BLaER1 (cell line): ENCODE measurements around the gene SNTA1.

Source experiments
- H3K27ac ChIP-seq: shearing (Covaris generic); formaldehyde crosslinking; 2 replicates; pipeline ENCODE4 v1.8.1; 2022
- H3K27me3 ChIP-seq: shearing (Covaris generic); formaldehyde crosslinking; 2 replicates; pipeline ENCODE4 v1.8.1; 2022
- H3K36me3 ChIP-seq: shearing (Covaris generic); formaldehyde crosslinking; 2 replicates; pipeline ENCODE4 v1.8.1; 2022
- H3K4me1 ChIP-seq: shearing (Covaris generic); formaldehyde crosslinking; 2 replicates; pipeline ENCODE4 v1.8.1; 2022
- H3K4me2 ChIP-seq: shearing (Covaris generic); formaldehyde crosslinking; 2 replicates; pipeline ENCODE4 v1.8.1; 2022
- H3K4me3 ChIP-seq: shearing (Covaris generic); formaldehyde crosslinking; 2 replicates; pipeline ENCODE4 v1.8.1; 2022
- H3K9ac ChIP-seq: shearing (Covaris generic); formaldehyde crosslinking; 2 replicates; pipeline ENCODE4 v1.8.1; 2022
- H3K9me3 ChIP-seq: shearing (Covaris generic); formaldehyde crosslinking; 2 replicates; pipeline ENCODE4 v1.8.1; 2022
- H4K20me1 ChIP-seq: shearing (Covaris generic); formaldehyde crosslinking; 2 replicates; pipeline ENCODE4 v1.8.1; 2022
- Cebpa-rat ChIP-seq: shearing (Covaris generic); IDR thresholded peaks from 2 replicates; pipeline ENCODE4 v1.8.1; 2022

Gene SNTA1

DNA sequence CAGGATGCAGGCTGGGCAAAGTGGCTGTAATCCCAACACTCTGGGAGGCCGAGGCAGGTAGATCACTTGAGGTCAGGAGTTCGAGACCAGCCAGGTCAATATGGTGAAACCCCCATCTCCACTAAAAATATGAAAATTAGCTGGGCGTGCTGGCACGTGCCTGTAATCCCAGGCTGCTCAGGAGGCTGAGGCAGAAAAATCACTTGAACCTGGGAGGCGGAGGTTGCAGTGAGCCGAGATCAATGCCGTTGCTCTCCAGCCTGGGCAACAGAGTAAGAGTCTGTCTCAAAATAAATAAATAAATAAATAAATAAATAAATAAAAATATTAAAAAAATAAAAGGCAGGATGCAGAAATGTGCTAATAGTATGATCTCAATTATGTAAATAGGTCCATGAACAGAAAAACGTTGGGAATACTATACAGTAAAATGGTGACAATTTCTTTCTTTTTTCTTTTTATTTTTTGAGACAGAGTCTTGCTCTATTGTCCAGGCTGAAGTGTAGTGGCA, 37.9 kb upstream of the SNTA1 start:
- Histone ChIP-seq H3K4me1 (peaks cover 8% of the 10 kb centered on the region), H3K9me3 (no peaks in the 10 kb centered on the region), H3K36me3 (no peaks in the 10 kb centered on the region), H3K27me3 (no peaks in the 10 kb centered on the region), H3K4me3 (no peak overlapping the region), H3K9ac (no peak overlapping the region), H3K4me2 (no peak overlapping the region), H3K27ac (no peak overlapping the region), H4K20me1 (no peaks in the 10 kb centered on the region)
- TF ChIP-seq Cebpa-rat: no peak

DNA sequence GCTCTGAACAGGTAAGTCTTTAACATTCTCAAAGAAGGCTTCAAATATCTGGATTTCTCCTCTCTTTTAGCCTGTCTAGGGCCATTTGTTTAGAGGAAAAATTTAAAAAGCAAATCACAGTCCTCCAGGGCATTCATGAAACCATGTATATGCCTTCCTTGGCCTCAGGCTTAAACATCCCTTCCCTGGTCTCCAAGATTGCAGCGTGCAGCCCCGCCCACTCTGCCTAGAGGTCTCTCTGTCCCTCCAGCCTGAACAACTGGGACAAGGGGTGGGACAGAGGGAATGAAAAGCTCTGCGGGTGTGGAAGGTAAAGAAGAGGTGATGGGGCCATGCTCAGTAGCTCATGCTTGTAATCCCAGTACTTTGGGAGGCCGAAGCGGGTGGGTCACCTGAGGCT, 36.5 kb upstream of the SNTA1 start:
- no peak for TF ChIP-seq Cebpa-rat
- peaks cover 8% of the 10 kb centered on the region for H3K4me1 ChIP-seq
- H3K4me2 ChIP-seq: no peak overlapping the region
- H3K27ac ChIP-seq: no peak overlapping the region
- H3K9me3 ChIP-seq: no peaks in the 10 kb centered on the region
- H3K9ac ChIP-seq: no peak overlapping the region
- H3K4me3 ChIP-seq: no peak overlapping the region
- no peaks in the 10 kb centered on the region for H3K36me3 ChIP-seq
- H3K27me3 ChIP-seq: no peaks in the 10 kb centered on the region
- no peaks in the 10 kb centered on the region for H4K20me1 ChIP-seq

DNA sequence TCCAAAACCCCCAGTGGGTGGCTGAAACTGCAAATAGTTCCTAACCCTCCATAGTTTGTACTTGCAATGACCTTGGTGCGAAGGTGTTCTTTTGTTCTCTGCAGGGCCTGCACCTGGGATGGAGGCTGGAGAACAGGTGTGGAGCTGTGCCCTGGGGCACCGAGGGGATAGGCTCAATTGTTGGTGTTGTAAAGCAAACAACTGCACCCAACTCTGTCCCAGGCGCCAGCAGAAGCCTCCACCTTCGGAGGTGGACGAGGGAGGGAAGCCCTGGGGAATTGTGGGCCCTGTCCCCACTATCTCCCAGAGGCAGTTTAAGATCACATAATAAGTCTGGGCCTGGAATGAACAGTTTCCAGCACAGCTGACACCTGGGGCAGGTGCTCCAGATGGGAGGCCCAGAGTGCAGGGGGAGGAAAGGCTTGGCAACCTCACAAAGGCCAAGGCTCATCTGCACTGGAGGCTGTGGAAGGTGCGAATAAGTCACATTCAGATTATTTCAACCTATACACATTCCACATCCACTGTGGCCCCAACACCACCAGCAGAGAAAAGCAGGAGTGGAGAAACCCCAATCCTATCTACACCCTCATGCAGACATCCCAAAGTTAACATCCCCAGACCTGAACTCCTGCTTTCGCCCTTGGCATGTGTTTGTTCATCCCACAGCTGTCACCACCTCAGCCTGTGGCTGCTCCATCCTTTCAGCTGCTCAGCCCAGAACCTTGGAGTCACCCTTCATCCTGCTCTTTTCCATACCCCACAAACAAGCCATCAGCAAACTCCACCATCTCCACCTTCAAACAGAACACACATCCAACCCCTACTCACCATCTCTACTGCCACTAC, 34.0 kb upstream of the SNTA1 start:
- TF ChIP-seq Cebpa-rat: no peak
- no peaks in the 10 kb centered on the region for H4K20me1 ChIP-seq
- H3K27ac ChIP-seq: no peak overlapping the region
- H3K4me3 ChIP-seq: no peak overlapping the region
- no peak overlapping the region for H3K9ac ChIP-seq
- H3K27me3 ChIP-seq: no peaks in the 10 kb centered on the region
- H3K9me3 ChIP-seq: no peaks in the 10 kb centered on the region
- peaks cover 8% of the 10 kb centered on the region for H3K4me1 ChIP-seq
- peak overlapping the region; percentile 35 for H3K4me2 ChIP-seq
- H3K36me3 ChIP-seq: no peaks in the 10 kb centered on the region

- no peaks in the 10 kb centered on the region for H3K36me3 ChIP-seq
- no peak overlapping the region for H3K27ac ChIP-seq
- no peak overlapping the region for H3K4me2 ChIP-seq
- no peak overlapping the region for H3K4me3 ChIP-seq
- TF ChIP-seq Cebpa-rat: no peak
- H3K27me3 ChIP-seq: no peaks in the 10 kb centered on the region
- no peaks in the 10 kb centered on the region for H3K9me3 ChIP-seq
- H3K9ac ChIP-seq: no peak overlapping the region
- H4K20me1 ChIP-seq: no peaks in the 10 kb centered on the region
- peaks cover 8% of the 10 kb centered on the region for H3K4me1 ChIP-seq
These were observed 32.0 kb upstream of the SNTA1 start for GRCh38 chr20:33475381-33476152.

GRCh38 chr20:33474963-33475362, 31.4 kb upstream of the SNTA1 start:
- H3K36me3 ChIP-seq: no peaks in the 10 kb centered on the region
- H3K9me3 ChIP-seq: no peaks in the 10 kb centered on the region
- H4K20me1 ChIP-seq: no peaks in the 10 kb centered on the region
- peaks cover 8% of the 10 kb centered on the region for H3K4me1 ChIP-seq
- TF ChIP-seq Cebpa-rat: no peak
- H3K4me3 ChIP-seq: no peak overlapping the region
- H3K27me3 ChIP-seq: no peaks in the 10 kb centered on the region
- no peak overlapping the region for H3K4me2 ChIP-seq
- H3K9ac ChIP-seq: no peak overlapping the region
- H3K27ac ChIP-seq: no peak overlapping the region

DNA sequence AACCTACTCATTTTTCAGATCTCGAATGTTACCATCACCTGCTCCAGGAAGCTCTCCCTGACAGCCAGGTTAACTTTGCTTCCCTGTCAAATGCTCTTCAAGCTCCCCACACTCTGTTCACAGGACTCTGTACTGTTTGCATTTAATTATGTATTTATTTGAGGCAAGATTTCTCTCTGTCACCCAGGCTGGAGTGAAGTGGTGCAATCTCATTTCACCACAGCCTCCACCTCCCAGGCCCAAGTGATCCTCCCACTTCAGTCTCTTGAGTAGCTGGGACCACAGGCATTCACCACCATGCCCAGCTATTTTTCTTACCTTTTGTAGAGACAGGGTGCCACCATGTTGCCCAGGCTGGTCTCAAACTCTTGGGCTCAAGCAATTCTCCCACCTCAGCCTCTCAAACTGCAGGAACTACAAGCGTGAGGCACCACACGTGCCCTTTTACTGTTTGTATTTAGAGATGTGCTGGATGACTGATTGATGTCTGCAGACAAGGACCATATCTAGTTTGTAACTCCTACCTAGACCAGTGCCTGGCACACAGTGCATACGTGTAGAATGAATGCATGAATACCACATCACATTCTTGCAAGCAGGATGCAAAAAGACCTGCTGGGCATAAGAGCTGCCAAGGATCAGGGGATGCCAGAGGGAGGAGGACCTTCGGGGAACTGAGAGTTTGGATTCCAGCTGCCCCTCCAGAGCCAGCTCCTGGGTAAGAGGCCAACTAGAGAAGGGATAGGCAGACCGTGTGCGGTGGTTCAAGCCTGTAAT, 30.7 kb upstream of the SNTA1 start:
- no peaks in the 10 kb centered on the region for H3K36me3 ChIP-seq
- TF ChIP-seq Cebpa-rat: no peak
- no peak overlapping the region for H3K4me2 ChIP-seq
- H3K9ac ChIP-seq: no peak overlapping the region
- H3K27me3 ChIP-seq: no peaks in the 10 kb centered on the region
- H3K4me1 ChIP-seq: peaks cover 8% of the 10 kb centered on the region
- H3K9me3 ChIP-seq: no peaks in the 10 kb centered on the region
- no peaks in the 10 kb centered on the region for H4K20me1 ChIP-seq
- H3K27ac ChIP-seq: no peak overlapping the region
- H3K4me3 ChIP-seq: no peak overlapping the region

- Histone ChIP-seq H3K27ac (no peak overlapping the region), H3K9me3 (no peaks in the 10 kb centered on the region), H3K9ac (no peak overlapping the region), H3K27me3 (no peaks in the 10 kb centered on the region), H3K4me2 (no peak overlapping the region), H4K20me1 (no peaks in the 10 kb centered on the region), H3K36me3 (no peaks in the 10 kb centered on the region), H3K4me3 (no peak overlapping the region), H3K4me1 (peaks cover 8% of the 10 kb centered on the region)
- TF ChIP-seq Cebpa-rat: no peak
These were observed 29.4 kb upstream of the SNTA1 start for GRCh38 chr20:33472868-33473435.

GRCh38 chr20:33470866-33471265, 27.3 kb upstream of the SNTA1 start:
- Histone ChIP-seq H3K27me3 (no peaks in the 10 kb centered on the region), H3K9ac (no peak overlapping the region), H3K9me3 (no peaks in the 10 kb centered on the region), H3K4me3 (no peak overlapping the region), H3K36me3 (no peaks in the 10 kb centered on the region), H4K20me1 (no peaks in the 10 kb centered on the region), H3K27ac (no peak overlapping the region), H3K4me2 (no peak overlapping the region), H3K4me1 (peaks cover 9% of the 10 kb centered on the region)
- TF ChIP-seq Cebpa-rat: no peak

- peaks cover 13% of the 10 kb centered on the region for H3K4me1 ChIP-seq
- TF ChIP-seq Cebpa-rat: no peak
- H3K9ac ChIP-seq: no peak overlapping the region
- no peaks in the 10 kb centered on the region for H3K9me3 ChIP-seq
- no peak overlapping the region for H3K27ac ChIP-seq
- no peak overlapping the region for H3K4me2 ChIP-seq
- H3K36me3 ChIP-seq: no peaks in the 10 kb centered on the region
- no peak overlapping the region for H3K4me3 ChIP-seq
- H4K20me1 ChIP-seq: no peaks in the 10 kb centered on the region
- no peaks in the 10 kb centered on the region for H3K27me3 ChIP-seq
These were observed 26.9 kb upstream of the SNTA1 start for GRCh38 chr20:33470457-33470856.
